Liver (tissue), 9 donors: ENCODE measurements around the gene CHN1. TPM values are rescaled to one million over a fixed set of nuclear protein-coding genes. Genes with fewer than 3 reads are reported as not detected.

Experiments
- DNase-seq: peaks from one replicate; pipeline ENCODE4 v3.0.0-alpha.2; 2017; ENCODE audit warnings: low spot score
- H3K27ac ChIP-seq, 2 donors: one replicate each; pipeline ENCODE4 v1.7.0; 2013; ENCODE audit warnings: inconsistent platforms in 2 of 2, low read length in 2 of 2, control low read depth in 1 of 2, low read depth in 1 of 2, mild to moderate bottlenecking in 1 of 2
- H3K27me3 ChIP-seq, 4 donors: one replicate each; pipeline versions ENCODE4 v1.6.1 to v1.7.0; 2013; ENCODE audit warnings: low read length in 3 of 4, inconsistent platforms in 1 of 4, mild to moderate bottlenecking in 1 of 4, moderate library complexity in 1 of 4; ENCODE audit not compliant: control insufficient read depth in 4 of 4, insufficient read depth in 4 of 4
- H3K36me3 ChIP-seq, 4 donors: one replicate each; pipeline versions ENCODE4 v1.6.1 to v1.7.0; 2013; ENCODE audit warnings: low read length in 3 of 4, mild to moderate bottlenecking in 3 of 4, low read depth in 1 of 4, moderate library complexity in 1 of 4; ENCODE audit not compliant: control insufficient read depth in 4 of 4, insufficient read depth in 3 of 4
- H3K4me1 ChIP-seq, 4 donors: one replicate each; pipeline versions ENCODE4 v1.6.1 to v1.7.0; 2013; ENCODE audit warnings: low read length in 3 of 4, mild to moderate bottlenecking in 3 of 4, moderate library complexity in 1 of 4; ENCODE audit not compliant: control insufficient read depth in 4 of 4, insufficient read depth in 4 of 4
- H3K4me3 ChIP-seq, 3 donors: one replicate each; pipeline versions ENCODE4 v1.6.1 to v1.7.0; 2013; ENCODE audit warnings: low read length in 3 of 3, control low read depth in 1 of 3, low read depth in 1 of 3, mild to moderate bottlenecking in 1 of 3
- H3K9ac ChIP-seq, 2 donors: one replicate each; pipeline ENCODE4 v1.7.0; 2013; ENCODE audit warnings: low read length in 2 of 2, mild to moderate bottlenecking in 2 of 2, moderate library complexity in 2 of 2, control low read depth in 1 of 2, low read depth in 1 of 2
- H3K9me3 ChIP-seq, 4 donors: one replicate each; pipeline versions ENCODE4 v1.6.1 to v1.7.0; 2013; ENCODE audit warnings: low read length in 3 of 4; ENCODE audit not compliant: control insufficient read depth in 4 of 4
- EGR1 ChIP-seq, 2 donors: IDR thresholded peaks; 2 replicates each; pipeline ENCODE4 v1.6.1; 2016 to 2018; ENCODE audit warnings: antibody characterized with exemption in 2 of 2, low read depth in 2 of 2
- FOXA1 ChIP-seq: IDR thresholded peaks from 2 replicates; pipeline ENCODE4 v1.6.1; 2016; ENCODE audit warnings: antibody characterized with exemption
- FOXA2 ChIP-seq: IDR thresholded peaks from 2 replicates; pipeline ENCODE4 v1.6.1; 2016; ENCODE audit warnings: antibody characterized with exemption
- HNF4A ChIP-seq, 2 donors: conservative IDR thresholded peaks; 2 replicates each; pipeline ENCODE4 v1.6.1; 2016; ENCODE audit warnings: antibody characterized with exemption in 2 of 2, mild to moderate bottlenecking in 2 of 2
- JUND ChIP-seq, 2 donors: IDR thresholded peaks; 2 replicates each; pipeline ENCODE4 v1.6.1; 2016; ENCODE audit warnings: antibody characterized with exemption in 2 of 2
- NR2F2 ChIP-seq: IDR thresholded peaks from 2 replicates; pipeline ENCODE4 v1.6.1; 2016; ENCODE audit warnings: antibody characterized with exemption
- RAD21 ChIP-seq, 2 donors: IDR thresholded peaks; 2 replicates each; pipeline ENCODE4 v1.6.1; 2016; ENCODE audit warnings: antibody characterized with exemption in 2 of 2, mild to moderate bottlenecking in 2 of 2
- RXRA ChIP-seq, 2 donors: IDR thresholded peaks; 2 replicates each; pipeline ENCODE4 v1.6.1; 2017 to 2018; ENCODE audit warnings: antibody characterized with exemption in 2 of 2, mild to moderate bottlenecking in 1 of 2
- TAF1 ChIP-seq: conservative IDR thresholded peaks from 2 replicates; pipeline ENCODE4 v1.6.1; 2016; ENCODE audit warnings: antibody characterized with exemption, mild to moderate bottlenecking
- WGBS: extraction: QIAGEN DNeasy Blood & Tissue Kit; methylation state at CpG from one replicate; pipeline ENCODE4 v1.1.7; 2013; 5-methylcytosine and 5-hydroxymethylcytosine counted together
- polyA plus RNA-seq, 2 donors: library from polyadenylated mRNA; stranded (reverse) in 1 of 2; unstranded in 1 of 2; fragments of 200-250 nt in 1 of 2; fragments of >200 nt in 1 of 2; fragmentation: Nextera tagmentation in 1 of 2; extraction: Ambion mirVana in 1 of 2; gene quantifications; one replicate each; pipeline versions ENCODE4 v1.2.1 to v1.2.3, GENCODE V29; 2013 to 2015
- total RNA-seq, 2 donors: library from RNA; depleted of rRNA; stranded (reverse); fragments of >200 nt; gene quantifications; one replicate each; pipeline ENCODE4 v1.2.3, GENCODE V29; 2014
- TF ChIP-seq, protein P1 (sequence below): IDR thresholded peaks from 2 replicates; pipeline ENCODE4 v1.6.1; 2016; ENCODE audit warnings: antibody characterized with exemption
- TF ChIP-seq, protein P2 (sequence below): IDR thresholded peaks from 2 replicates; pipeline ENCODE4 v1.6.1; 2016; ENCODE audit warnings: antibody characterized with exemption, mild to moderate bottlenecking
- TF ChIP-seq, protein P3 (sequence below): fragments of 150-350 bp; IDR thresholded peaks from 2 replicates; pipeline ENCODE4 v1.5.1; 2017; ENCODE audit warnings: improper control_type of control experiment, low read depth, low read length; ENCODE audit not compliant: missing input control
- donor health status: healthy.
- donor health status: healthy.
- donor health status: healthy.
- donor health status: healthy.
- donor health status: healthy.

CHN1 gene
- total and polyA plus RNA-seq, 4 donors = 0.66 to 1.6 (median 1.1) TPM

- H3K4me3 ChIP-seq = no peak overlapping the region
- TF ChIP-seq, protein P1, sequence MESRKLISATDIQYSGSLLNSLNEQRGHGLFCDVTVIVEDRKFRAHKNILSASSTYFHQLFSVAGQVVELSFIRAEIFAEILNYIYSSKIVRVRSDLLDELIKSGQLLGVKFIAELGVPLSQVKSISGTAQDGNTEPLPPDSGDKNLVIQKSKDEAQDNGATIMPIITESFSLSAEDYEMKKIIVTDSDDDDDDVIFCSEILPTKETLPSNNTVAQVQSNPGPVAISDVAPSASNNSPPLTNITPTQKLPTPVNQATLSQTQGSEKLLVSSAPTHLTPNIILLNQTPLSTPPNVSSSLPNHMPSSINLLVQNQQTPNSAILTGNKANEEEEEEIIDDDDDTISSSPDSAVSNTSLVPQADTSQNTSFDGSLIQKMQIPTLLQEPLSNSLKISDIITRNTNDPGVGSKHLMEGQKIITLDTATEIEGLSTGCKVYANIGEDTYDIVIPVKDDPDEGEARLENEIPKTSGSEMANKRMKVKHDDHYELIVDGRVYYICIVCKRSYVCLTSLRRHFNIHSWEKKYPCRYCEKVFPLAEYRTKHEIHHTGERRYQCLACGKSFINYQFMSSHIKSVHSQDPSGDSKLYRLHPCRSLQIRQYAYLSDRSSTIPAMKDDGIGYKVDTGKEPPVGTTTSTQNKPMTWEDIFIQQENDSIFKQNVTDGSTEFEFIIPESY = no peak
- TF ChIP-seq JUND (IDR thresholded peaks at IDR 0.05) = no peak
- 91% methylated on average over 5 of the region's 5 CpGs for WGBS
These were observed 33.9 kb upstream of the CHN1 start for GRCh38 chr2:175039031-175039430.

DNA sequence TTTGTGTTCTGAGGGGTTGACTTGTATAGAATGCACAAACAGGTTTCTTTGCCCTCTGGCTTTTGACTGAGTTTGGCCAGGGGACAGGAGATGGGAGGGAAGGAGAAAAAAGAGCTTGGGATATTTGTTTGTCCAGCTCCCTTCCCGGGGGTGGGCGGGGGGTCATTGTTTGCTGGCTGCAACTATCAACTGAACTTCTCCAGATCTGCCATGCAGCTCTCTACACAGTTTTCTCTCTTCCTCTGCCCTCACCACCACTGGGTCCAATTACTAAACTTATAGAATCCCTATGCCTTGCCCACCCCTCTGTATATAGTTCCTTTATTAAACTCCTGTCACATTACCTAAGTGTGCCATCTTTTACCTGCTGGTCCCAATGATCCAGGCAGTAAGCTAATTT, 32.8 kb upstream of the CHN1 start:
- Histone ChIP-seq H3K4me1 (peaks cover 0 to 3% (median 0%) of the 10 kb centered on the region in 4 donors), H3K9ac (no peak overlapping the region), H3K4me3 (no peak overlapping the region), H3K27me3 (no peaks in the 10 kb centered on the region), H3K27ac (no peak overlapping the region), H3K36me3 (no peaks in the 10 kb centered on the region), H3K9me3 (no peaks in the 10 kb centered on the region)
- WGBS = 75% methylated on average over 2 of the region's 2 CpGs
- DNase-seq = no peak
- TF ChIP-seq, protein P1 = no peak
- TF ChIP-seq EGR1 (IDR thresholded peaks at IDR 0.05; ENCODE audit: low read depth in 2 of 2) (no peak), FOXA1 (no peak), FOXA2 (no peak), RXRA (IDR thresholded peaks at IDR 0.05) (no peak), HNF4A (conservative IDR thresholded peaks at IDR 0.05) (no peak), NR2F2 (no peak), TAF1 (no peak)
- TF ChIP-seq, protein P2, sequence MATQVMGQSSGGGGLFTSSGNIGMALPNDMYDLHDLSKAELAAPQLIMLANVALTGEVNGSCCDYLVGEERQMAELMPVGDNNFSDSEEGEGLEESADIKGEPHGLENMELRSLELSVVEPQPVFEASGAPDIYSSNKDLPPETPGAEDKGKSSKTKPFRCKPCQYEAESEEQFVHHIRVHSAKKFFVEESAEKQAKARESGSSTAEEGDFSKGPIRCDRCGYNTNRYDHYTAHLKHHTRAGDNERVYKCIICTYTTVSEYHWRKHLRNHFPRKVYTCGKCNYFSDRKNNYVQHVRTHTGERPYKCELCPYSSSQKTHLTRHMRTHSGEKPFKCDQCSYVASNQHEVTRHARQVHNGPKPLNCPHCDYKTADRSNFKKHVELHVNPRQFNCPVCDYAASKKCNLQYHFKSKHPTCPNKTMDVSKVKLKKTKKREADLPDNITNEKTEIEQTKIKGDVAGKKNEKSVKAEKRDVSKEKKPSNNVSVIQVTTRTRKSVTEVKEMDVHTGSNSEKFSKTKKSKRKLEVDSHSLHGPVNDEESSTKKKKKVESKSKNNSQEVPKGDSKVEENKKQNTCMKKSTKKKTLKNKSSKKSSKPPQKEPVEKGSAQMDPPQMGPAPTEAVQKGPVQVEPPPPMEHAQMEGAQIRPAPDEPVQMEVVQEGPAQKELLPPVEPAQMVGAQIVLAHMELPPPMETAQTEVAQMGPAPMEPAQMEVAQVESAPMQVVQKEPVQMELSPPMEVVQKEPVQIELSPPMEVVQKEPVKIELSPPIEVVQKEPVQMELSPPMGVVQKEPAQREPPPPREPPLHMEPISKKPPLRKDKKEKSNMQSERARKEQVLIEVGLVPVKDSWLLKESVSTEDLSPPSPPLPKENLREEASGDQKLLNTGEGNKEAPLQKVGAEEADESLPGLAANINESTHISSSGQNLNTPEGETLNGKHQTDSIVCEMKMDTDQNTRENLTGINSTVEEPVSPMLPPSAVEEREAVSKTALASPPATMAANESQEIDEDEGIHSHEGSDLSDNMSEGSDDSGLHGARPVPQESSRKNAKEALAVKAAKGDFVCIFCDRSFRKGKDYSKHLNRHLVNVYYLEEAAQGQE = no peak

More at GRCh38 chr2:175039031-175039430, 33.9 kb upstream of the CHN1 start:
- H3K4me1 ChIP-seq = peaks cover 0 to 3% (median 0%) of the 10 kb centered on the region in 4 donors
- H3K9ac ChIP-seq = no peak overlapping the region
- H3K9me3 ChIP-seq = no peaks in the 10 kb centered on the region
- H3K36me3 ChIP-seq = no peaks in the 10 kb centered on the region
- DNase-seq = no peak
- no peaks in the 10 kb centered on the region for H3K27me3 ChIP-seq
- H3K27ac ChIP-seq = no peak overlapping the region

DNA sequence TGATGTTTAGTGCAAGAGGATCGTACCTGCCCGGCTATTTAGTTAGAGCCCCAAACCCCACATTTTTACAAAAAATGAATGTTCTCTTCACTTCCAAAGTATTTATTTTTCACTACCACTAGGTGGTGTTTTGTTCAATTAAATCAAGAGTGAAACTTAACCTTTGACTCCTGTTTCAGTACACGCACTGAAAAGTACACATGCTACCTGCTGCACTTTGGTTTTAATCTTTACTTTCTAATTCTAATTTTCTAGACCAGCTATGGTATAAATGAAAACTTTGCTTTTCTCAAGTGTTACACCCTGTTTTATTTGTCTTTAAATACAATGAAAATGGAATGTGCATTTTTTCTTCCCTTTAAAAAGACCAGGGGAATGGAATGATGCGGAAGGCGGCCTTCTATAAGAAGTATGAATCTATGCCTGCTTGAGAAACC, 31.4 kb upstream of the CHN1 start:
- Histone ChIP-seq H3K27me3 (no peaks in the 10 kb centered on the region), H3K9me3 (no peaks in the 10 kb centered on the region), H3K36me3 (no peaks in the 10 kb centered on the region), H3K4me1 (peaks cover 0 to 3% (median 0%) of the 10 kb centered on the region in 4 donors), H3K4me3 (no peak overlapping the region), H3K27ac (no peak overlapping the region), H3K9ac (no peak overlapping the region)
- DNase-seq = no peak
- 57% methylated on average over 5 of the region's 5 CpGs for WGBS
- TF ChIP-seq JUND (IDR thresholded peaks at IDR 0.05) (no peak), EGR1 (IDR thresholded peaks at IDR 0.05; ENCODE audit: low read depth in 2 of 2) (no peak), HNF4A (conservative IDR thresholded peaks at IDR 0.05) (peak; percentile 59 to 66), RAD21 (IDR thresholded peaks at IDR 0.05) (peak; percentile 72 to 74), TAF1 (no peak)
- TF ChIP-seq, protein P1 = no peak
- TF ChIP-seq, protein P3, sequence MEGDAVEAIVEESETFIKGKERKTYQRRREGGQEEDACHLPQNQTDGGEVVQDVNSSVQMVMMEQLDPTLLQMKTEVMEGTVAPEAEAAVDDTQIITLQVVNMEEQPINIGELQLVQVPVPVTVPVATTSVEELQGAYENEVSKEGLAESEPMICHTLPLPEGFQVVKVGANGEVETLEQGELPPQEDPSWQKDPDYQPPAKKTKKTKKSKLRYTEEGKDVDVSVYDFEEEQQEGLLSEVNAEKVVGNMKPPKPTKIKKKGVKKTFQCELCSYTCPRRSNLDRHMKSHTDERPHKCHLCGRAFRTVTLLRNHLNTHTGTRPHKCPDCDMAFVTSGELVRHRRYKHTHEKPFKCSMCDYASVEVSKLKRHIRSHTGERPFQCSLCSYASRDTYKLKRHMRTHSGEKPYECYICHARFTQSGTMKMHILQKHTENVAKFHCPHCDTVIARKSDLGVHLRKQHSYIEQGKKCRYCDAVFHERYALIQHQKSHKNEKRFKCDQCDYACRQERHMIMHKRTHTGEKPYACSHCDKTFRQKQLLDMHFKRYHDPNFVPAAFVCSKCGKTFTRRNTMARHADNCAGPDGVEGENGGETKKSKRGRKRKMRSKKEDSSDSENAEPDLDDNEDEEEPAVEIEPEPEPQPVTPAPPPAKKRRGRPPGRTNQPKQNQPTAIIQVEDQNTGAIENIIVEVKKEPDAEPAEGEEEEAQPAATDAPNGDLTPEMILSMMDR = peak; percentile 52
